OCI-LY1 (cell line): ENCODE measurements around the gene OTOG.

Source experiments
- CTCF ChIP-seq: fragments of 200-600 bp; sonication (generic), shearing (Covaris generic); IDR thresholded peaks from 2 replicates; pipeline ENCODE4 v1.5.1; 2017; ENCODE audit warnings: mild to moderate bottlenecking, antibody characterized with exemption, low read length, moderate library complexity, mixed read lengths
- EZH2 ChIP-seq: fragments of 200-600 bp; sonication (generic), shearing (Covaris generic); IDR thresholded peaks from 2 replicates; pipeline ENCODE4 v1.8.0; 2017; ENCODE audit warnings: borderline replicate concordance, mixed run types, mild to moderate bottlenecking, antibody characterized with exemption, low read length, moderate library complexity, mixed read lengths

GRCh38 chr11:17682848-17683247 is 135.8 kb downstream of the OTOG start:
- no peak for TF ChIP-seq CTCF
- no peak for TF ChIP-seq EZH2
